C4-2B (cell line): Measurements from ENCODE around the gene RNF144A.
"Not testable (repeated sequence)": the region's sequence is repeated elsewhere in the genome, so short reads cannot be mapped to it uniquely, and the experiment has no call there.

ENCODE experiments used
- H3K27ac ChIP-seq: fragments of 450-650 bp; 2 replicates; pipeline ENCODE4 v1.5.1; 2017
- CTCF ChIP-seq: fragments of 450-650 bp; conservative IDR thresholded peaks from 2 replicates; pipeline ENCODE4 v1.5.1; 2017; ENCODE audit warnings: mild to moderate bottlenecking
- ZFX ChIP-seq: fragments of 450-650 bp; IDR thresholded peaks from 2 replicates; pipeline ENCODE4 v1.6.1; 2017

The RNF144A gene

DNA sequence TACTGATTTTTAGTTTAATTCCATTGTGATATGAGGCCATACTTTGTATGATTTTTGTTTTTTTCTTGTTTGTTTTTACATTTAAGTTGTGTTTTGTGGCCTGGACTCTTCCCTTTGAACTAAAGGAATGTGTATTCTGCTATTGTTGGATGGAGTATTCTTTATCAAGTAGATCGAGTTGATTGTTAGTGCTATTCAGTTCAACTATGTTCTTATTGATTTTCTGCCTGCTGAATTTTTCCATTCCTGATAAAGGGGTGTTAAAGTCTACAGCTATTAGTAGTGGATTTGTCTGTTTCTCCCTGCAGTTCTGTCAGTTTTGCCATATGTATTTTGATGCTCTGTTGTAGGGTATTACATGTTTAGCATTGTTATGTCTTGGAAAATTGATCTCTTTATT is 14.5 kb downstream of the RNF144A start:
- no peak for TF ChIP-seq ZFX
- no peak for TF ChIP-seq CTCF
- H3K27ac ChIP-seq = no peak overlapping the region

DNA sequence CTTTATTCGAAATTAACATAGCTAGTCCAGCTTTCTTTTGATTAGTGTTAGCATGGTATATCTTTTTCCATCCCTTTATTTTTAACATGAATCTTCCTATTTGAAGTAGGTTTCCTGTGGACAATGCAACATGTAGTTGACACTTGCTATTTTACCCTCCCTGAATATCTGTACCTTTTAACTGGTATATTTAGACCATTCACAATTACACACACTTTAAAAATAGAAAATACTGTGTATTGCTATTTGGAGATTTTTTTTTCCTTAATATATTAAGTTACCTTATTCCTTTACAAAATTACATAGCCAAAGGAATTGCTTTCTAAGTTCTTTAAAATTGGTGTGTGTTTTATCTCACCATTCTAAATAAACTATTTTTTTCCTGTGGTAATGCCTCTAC is 15.0 kb downstream of the RNF144A start:
- no peak overlapping the region for H3K27ac ChIP-seq
- TF ChIP-seq ZFX = no peak

GRCh38 chr2:6932828-6933227 is 15.6 kb downstream of the RNF144A start:
- H3K27ac ChIP-seq = no peak overlapping the region
- TF ChIP-seq CTCF (no peak), ZFX (no peak)

DNA sequence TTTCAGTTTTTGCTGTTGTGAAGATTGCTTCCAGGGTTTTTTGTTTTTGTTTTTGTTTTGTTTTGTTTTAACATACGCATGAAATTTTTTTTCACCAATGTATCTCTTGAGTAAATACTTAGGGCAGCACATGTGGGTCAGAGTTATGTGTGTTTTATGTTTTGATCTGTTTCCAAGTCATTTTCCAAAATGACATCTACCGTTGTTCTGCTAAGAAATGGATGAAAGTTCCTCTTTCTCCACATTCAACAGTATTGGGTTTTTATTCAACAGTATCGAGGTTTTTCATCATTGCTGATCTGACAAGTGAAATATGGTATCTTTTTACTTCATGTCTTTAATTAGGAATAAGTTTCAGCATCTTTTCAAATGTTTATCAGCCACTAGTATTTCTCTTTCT is 16.7 kb downstream of the RNF144A start:
- H3K27ac ChIP-seq = no peak overlapping the region

GRCh38 chr2:6934345-6934744 is 17.1 kb downstream of the RNF144A start:
- TF ChIP-seq CTCF (no peak), ZFX (no peak)
- H3K27ac ChIP-seq = no peak overlapping the region

More for the DNA sequence above, 16.7 kb downstream of the RNF144A start:
- no peak for TF ChIP-seq ZFX
- no peak for TF ChIP-seq CTCF

DNA sequence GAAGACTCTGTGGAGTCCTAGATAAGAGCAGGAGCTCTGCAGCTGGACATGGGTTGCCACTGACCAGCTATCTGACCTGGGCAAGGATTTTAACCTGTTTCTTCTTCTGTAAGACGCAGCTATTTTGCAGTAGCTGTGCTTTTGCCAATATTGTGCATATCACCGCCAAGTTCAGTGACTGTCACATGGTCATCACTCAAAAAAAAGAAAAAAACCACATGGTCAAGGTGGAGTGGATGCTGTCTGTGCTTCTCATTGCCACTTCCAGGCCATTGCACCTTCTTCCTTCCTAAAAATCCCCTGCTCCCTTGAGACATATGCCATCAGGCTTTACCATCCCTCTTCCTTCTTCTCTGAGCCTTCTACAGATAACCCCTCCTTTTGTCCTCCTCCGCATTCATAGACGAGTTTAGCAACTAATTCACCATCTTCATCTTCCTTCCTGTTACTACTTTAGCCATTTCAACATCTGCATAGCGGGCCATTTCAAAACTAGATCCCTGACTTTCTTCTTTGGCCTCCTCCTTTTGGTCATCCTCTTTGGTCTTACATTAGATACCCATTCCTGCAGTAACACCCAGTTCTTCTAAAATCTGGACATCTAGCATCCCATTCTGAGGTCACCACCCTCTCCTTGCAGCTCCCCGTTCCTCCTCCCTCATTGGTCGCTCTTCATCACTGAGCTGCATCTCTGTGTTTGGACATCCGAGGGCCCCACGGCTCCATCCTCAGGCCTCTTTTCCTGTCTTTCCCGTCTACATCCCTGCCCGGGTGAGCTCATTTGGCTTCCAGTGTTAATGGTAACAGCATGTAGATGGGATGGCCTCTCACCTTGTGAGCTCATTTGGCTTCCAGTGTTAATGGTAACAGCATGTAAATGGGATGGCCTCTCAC is 17.8 kb downstream of the RNF144A start:
- no peak overlapping the region for H3K27ac ChIP-seq
- TF ChIP-seq CTCF = no peak
- TF ChIP-seq ZFX = no peak

DNA sequence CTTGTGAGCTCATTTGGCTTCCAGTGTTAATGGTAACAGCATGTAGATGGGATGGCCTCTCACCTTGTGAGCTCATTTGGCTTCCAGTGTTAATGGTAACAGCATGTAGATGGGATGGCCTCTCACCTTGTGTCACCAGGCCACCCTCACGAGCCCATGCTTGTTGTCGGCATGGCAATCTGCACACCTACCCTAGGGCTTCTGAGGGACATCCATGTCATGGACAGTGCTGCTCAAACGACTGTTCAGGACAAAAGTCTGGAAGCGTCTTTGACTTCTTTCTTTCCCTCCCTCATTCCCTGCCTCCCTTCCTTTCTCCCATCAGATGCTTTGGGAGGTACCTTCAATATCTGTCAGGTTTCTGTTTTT is 18.4 kb downstream of the RNF144A start:
- not testable (repeated sequence) for H3K27ac ChIP-seq

- TF ChIP-seq CTCF (no peak), ZFX (no peak)
- no peak overlapping the region; the same call in 1 of the 2 replicates for H3K27ac ChIP-seq
Observed at GRCh38 chr2:6937157-6937556, 19.9 kb downstream of the RNF144A start.
